Endothelial cell (in vitro differentiated cells): Measurements from ENCODE around the gene XKRX. TPM values are rescaled to one million over a fixed set of nuclear protein-coding genes. Genes with fewer than 3 reads are reported as not detected.
A peak's percentile ranks its signal among the peaks of the same experiment; 100 is the strongest.

ENCODE experiments used
- DNase-seq: peaks from one replicate; pipeline ENCODE4 v3.0.0; 2021; ENCODE audit warnings: low spot score
- H3K27ac Mint-ChIP-seq: one replicate; pipeline ENCODE4 v1.8.0; 2021; ENCODE audit warnings: mixed read lengths, inconsistent platforms; ENCODE audit not compliant: unreplicated experiment
- H3K27me3 Mint-ChIP-seq: one replicate; pipeline ENCODE4 v1.8.0; 2021; ENCODE audit warnings: mild to moderate bottlenecking, moderate library complexity, mixed read lengths, inconsistent platforms; ENCODE audit not compliant: unreplicated experiment
- H3K36me3 Mint-ChIP-seq: one replicate; pipeline ENCODE4 v1.8.0; 2021; ENCODE audit warnings: mild to moderate bottlenecking, low read depth, mixed read lengths, inconsistent platforms; ENCODE audit not compliant: unreplicated experiment
- H3K4me1 Mint-ChIP-seq: one replicate; pipeline ENCODE4 v1.8.0; 2021; ENCODE audit warnings: mild to moderate bottlenecking, mixed read lengths, inconsistent platforms; ENCODE audit not compliant: unreplicated experiment
- H3K4me3 Mint-ChIP-seq: one replicate; pipeline ENCODE4 v1.8.0; 2021; ENCODE audit warnings: mild to moderate bottlenecking, mixed read lengths, inconsistent platforms; ENCODE audit not compliant: unreplicated experiment
- H3K9me3 Mint-ChIP-seq: one replicate; pipeline ENCODE4 v1.8.0; 2021; ENCODE audit warnings: mixed read lengths, inconsistent platforms; ENCODE audit not compliant: unreplicated experiment
- total RNA-seq: library from RNA; stranded (reverse); fragmentation: NEBNext Ultra II Directional; extraction: Animal tissue kit (Norgen Biotek cat#: 25700); gene quantifications from one replicate; pipeline ENCODE4 v1.2.1, GENCODE V29; 2021; ENCODE audit not compliant: unreplicated experiment
- TF ChIP-seq, protein P1 (sequence below): fragments of 200-600 bp; sonication (generic); IDR thresholded peaks from one replicate; pipeline ENCODE4 v1.5.0; 2021; ENCODE audit warnings: antibody characterized with exemption; ENCODE audit not compliant: unreplicated experiment

Gene XKRX
- total RNA-seq, 1 donor from 2014 or later: 0.18 TPM

DNA sequence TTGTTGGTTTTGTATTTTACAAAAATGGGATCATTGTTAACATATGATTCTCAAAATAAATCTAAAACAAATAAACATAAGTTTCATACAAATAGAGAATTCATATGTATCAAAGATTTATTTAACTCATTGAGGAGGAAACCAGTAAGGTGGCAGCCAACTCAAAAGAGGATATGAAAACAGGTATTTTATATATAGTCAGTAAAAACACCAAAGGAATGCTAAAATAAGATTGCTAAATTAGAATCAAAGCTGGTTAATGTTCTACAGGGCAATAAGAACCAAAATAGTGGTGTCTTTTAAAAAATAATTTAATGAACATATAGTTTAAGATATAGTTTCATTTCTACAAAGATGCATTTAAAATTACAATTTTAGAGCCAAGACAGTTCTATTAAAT is 23.1 kb downstream of the XKRX start:
- no peak for DNase-seq
- Mint-ChIP-seq H3K27ac (no peak overlapping the region), H3K9me3 (no peaks in the 10 kb centered on the region), H3K4me3 (no peak overlapping the region), H3K4me1 (no peaks in the 10 kb centered on the region), H3K27me3 (no peaks in the 10 kb centered on the region), H3K36me3 (no peaks in the 10 kb centered on the region)
- TF ChIP-seq, protein P1, sequence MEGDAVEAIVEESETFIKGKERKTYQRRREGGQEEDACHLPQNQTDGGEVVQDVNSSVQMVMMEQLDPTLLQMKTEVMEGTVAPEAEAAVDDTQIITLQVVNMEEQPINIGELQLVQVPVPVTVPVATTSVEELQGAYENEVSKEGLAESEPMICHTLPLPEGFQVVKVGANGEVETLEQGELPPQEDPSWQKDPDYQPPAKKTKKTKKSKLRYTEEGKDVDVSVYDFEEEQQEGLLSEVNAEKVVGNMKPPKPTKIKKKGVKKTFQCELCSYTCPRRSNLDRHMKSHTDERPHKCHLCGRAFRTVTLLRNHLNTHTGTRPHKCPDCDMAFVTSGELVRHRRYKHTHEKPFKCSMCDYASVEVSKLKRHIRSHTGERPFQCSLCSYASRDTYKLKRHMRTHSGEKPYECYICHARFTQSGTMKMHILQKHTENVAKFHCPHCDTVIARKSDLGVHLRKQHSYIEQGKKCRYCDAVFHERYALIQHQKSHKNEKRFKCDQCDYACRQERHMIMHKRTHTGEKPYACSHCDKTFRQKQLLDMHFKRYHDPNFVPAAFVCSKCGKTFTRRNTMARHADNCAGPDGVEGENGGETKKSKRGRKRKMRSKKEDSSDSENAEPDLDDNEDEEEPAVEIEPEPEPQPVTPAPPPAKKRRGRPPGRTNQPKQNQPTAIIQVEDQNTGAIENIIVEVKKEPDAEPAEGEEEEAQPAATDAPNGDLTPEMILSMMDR: no peak

DNA sequence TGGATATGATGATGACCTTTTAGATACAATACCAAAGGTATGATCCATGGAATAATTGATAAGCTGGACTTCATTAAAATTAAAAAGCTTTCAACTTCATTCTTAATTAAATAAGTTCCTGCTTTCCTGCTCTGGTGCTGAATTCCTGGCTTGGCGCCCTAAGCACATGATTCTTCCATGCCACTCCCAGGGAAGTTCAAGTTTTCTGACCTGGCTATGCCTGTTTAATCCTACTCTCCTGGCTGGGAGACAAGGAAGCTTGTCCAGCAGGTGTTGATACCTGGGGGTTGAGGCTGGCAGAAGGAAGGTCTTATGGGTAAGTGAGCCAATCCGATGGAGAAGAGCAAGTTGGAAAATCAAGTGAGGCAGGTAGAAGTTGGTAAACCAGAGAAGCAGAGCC is 24.3 kb downstream of the XKRX start:
- Mint-ChIP-seq H3K27me3 (no peaks in the 10 kb centered on the region), H3K36me3 (no peaks in the 10 kb centered on the region), H3K27ac (no peak overlapping the region), H3K4me1 (no peaks in the 10 kb centered on the region), H3K9me3 (no peaks in the 10 kb centered on the region), H3K4me3 (no peak overlapping the region)
- TF ChIP-seq, protein P1: no peak
- no peak for DNase-seq

DNA sequence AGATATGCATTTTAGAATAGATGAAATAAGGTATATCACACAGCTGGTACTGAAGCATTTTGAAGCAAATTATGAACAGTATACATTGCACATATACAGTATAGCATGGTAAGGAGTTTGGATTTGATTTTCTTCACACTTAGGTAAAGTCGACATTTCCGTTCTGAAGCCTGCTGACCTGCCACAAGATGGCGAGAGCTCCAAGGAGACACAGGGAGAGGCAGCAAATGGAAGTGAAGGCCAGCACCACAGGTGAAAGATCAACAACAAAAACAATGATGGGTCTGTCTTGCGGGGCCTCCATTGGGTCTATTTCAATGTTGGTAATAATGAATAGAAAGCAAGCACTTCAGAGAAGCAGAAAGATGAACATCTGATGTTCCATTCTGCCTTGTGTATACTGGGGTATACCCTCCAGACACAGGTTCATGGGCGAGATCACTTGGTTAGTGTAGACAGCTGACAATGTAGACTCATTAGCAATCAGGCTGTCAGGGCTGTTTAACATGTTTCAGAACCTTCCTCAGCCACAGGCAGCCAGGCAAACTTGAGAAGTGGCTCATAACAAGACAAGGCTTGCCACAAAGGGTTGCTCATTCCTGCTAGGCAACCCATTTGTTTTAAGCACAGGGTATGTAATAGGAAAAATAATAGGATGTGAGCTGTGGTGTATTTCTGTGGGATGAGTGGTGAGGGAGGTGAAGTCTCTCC is 33.2 kb downstream of the XKRX start:
- Mint-ChIP-seq H3K27ac (no peak overlapping the region), H3K4me3 (no peak overlapping the region), H3K36me3 (no peaks in the 10 kb centered on the region), H3K27me3 (peaks cover 2% of the 10 kb centered on the region), H3K4me1 (no peaks in the 10 kb centered on the region), H3K9me3 (no peaks in the 10 kb centered on the region)
- DNase-seq: peak; percentile 13
- TF ChIP-seq, protein P1: no peak

DNA sequence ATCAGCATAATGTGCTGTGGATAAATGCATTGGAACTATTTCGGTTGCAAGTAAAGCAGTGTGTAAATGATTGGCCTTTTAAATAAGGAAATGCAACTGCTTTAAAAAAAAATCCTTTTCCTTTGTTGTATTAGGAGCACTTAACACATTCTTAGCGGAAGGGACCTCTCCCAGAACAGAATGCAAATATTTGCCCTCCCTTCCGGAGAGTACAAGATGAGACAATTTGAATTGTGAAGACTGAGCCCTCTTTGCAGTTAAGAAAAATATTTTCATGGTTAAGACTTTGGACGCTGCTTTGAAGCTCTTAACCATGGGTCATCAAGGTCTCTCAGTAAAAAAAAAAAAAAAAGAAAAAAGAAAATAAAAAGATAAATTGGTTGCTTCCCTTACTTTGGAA is 45.1 kb downstream of the XKRX start:
- no peaks in the 10 kb centered on the region for H3K36me3 Mint-ChIP-seq
- TF ChIP-seq, protein P1: no peak
- H3K4me3 Mint-ChIP-seq: no peak overlapping the region
- peaks cover 8% of the 10 kb centered on the region for H3K4me1 Mint-ChIP-seq
- no peaks in the 10 kb centered on the region for H3K9me3 Mint-ChIP-seq
- no peak overlapping the region for H3K27ac Mint-ChIP-seq
- no peak for DNase-seq
- H3K27me3 Mint-ChIP-seq: no peaks in the 10 kb centered on the region

DNA sequence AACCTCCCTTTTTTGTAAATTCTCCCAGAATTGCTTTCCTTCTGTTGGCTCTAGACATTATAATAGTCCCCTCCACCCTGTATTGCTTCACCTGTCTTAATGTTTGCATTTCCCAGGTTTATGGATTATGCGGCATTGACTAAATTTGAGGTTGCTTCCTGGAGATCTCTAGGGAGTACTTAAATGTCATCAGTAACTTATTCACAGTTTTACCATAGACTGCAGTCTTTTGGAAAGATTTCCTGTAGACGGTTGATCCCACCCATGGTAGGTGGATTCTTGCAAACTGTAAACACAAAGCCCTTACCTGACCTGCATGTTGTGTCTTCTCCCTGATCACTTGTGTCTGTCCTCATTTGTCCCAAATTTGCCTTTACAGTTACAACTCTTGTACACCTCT is 48.3 kb downstream of the XKRX start:
- H3K27me3 Mint-ChIP-seq: no peaks in the 10 kb centered on the region
- no peak overlapping the region for H3K4me3 Mint-ChIP-seq
- no peaks in the 10 kb centered on the region for H3K9me3 Mint-ChIP-seq
- TF ChIP-seq, protein P1: no peak
- no peaks in the 10 kb centered on the region for H3K36me3 Mint-ChIP-seq
- H3K27ac Mint-ChIP-seq: no peak overlapping the region
- peaks cover 8% of the 10 kb centered on the region for H3K4me1 Mint-ChIP-seq
- no peak for DNase-seq
